ENCODE data around the gene NMRK2.
"Not testable (repeated sequence)": the region's sequence is repeated elsewhere in the genome, so short reads cannot be mapped to it uniquely, and the experiment has no call there.

The NMRK2 gene

DNA sequence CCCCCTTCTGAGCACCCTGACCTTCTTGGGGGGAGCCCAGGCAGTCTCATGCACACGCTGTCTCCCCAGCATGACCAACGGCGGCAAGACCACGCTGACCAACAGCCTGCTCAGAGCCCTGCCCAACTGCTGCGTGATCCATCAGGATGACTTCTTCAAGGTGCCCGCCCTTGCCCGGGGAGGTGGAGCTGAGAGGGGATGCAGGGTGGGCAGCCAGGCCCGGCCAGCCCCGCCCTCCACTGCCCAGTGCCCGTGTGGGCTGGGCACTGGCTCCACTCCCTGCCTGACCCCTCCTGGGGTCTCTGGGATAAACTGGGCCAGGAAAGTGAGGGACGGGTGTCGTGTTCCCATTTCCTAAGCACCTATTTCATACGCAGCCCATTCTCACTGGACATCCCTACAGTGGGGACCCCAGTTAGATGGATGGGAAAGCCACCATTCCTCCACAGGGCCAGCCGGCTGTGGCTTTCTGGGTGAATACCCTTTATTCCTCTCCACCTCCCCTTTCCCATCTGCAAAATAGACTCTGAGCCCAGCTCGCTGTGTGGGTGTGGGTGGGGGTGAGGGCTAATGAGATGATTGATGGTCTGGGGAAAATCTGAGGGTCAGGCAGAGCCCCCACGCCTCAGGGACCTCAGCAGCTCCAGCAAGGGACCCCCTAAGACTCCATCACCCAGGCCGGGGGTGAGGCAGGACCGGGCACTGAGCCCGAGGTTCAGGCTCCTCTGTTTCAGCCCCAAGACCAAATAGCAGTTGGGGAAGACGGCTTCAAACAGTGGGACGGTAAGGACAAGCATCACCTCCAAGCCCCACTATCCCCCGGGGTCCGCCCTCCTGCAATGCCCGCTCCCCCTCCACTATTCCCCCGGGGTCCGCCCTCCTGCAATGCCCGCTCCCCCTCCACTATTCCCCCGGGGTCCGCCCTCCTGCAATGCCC is 3.9 kb downstream of the NMRK2 start:
- Histone ChIP-seq H3K4me3 (ENCODE audit: low read depth in 1 of 5, low read length in 5 of 5) (no peak overlapping the region), H3K9me3 (ENCODE audit: control insufficient read depth in 5 of 5, low read length in 5 of 5) (no peaks in the 10 kb centered on the region), H3K36me3 (ENCODE audit: control insufficient read depth in 5 of 5, insufficient read depth in 5 of 5, low read length in 5 of 5) (no peaks in the 10 kb centered on the region), H3K9ac (ENCODE audit: low read length in 5 of 5) (no peak overlapping the region), H3K4me1 (ENCODE audit: control insufficient read depth in 5 of 5, insufficient read depth in 5 of 5, low read length in 5 of 5) (peaks cover 0 to 3% (median 0%) of the 10 kb centered on the region in 5 donors), H3K27ac (ENCODE audit: low read depth, low read length) (no peak overlapping the region), H3K27me3 (ENCODE audit: control insufficient read depth in 5 of 5, insufficient read depth in 4 of 5, low read length in 5 of 5) (peaks cover 3 to 16% (median 10%) of the 10 kb centered on the region in 5 donors)

- not testable (repeated sequence) for H3K9ac ChIP-seq (ENCODE audit: low read length in 5 of 5); H3K27ac ChIP-seq (ENCODE audit: low read depth, low read length); H3K36me3 ChIP-seq (ENCODE audit: control insufficient read depth in 5 of 5, insufficient read depth in 5 of 5, low read length in 5 of 5); H3K4me3 ChIP-seq (ENCODE audit: low read depth in 1 of 5, low read length in 5 of 5); H3K9me3 ChIP-seq (ENCODE audit: control insufficient read depth in 5 of 5, low read length in 5 of 5); H3K4me1 ChIP-seq (ENCODE audit: control insufficient read depth in 5 of 5, insufficient read depth in 5 of 5, low read length in 5 of 5)
- peaks cover 3 to 13% (median 7%) of the 10 kb centered on the region in 5 donors for H3K27me3 ChIP-seq (ENCODE audit: control insufficient read depth in 5 of 5, insufficient read depth in 4 of 5, low read length in 5 of 5)
These were observed 5.6 kb downstream of the NMRK2 start for GRCh38 chr19:3938300-3938950.

DNA sequence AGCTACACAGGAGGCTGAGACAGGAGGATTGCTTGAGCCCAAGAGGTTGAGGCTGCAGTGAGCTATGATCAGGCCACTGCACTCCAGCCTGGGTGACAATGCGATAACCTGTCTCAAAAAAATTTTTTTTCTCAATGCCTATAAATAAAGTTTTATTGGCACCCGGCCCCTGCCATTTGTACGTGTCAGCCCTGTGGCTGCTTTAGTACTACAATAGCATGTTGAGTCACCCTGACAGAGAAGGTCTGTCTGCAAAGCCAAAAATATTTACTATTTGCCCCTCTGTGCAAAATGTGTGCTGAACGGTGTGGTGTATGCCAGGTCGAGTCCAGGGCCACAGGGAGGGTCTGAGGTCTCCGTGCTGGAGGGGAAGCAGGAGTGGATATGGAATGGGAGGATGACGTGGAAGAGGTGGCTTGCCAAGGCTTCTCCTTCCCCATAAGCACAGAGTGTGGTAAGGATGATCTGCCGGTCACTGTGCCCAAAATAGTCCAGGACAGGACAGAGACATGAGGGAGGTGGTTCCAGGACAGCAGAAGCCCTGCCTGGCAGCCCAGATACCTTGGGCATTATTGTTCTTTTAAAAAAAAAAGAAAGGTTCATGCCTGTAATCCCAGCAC is 10.0 kb downstream of the NMRK2 start:
- H3K4me3 ChIP-seq (ENCODE audit: low read depth in 1 of 5, low read length in 5 of 5), result no peak overlapping the region
- no peak overlapping the region for H3K9ac ChIP-seq (ENCODE audit: low read length in 5 of 5)
- H3K27me3 ChIP-seq (ENCODE audit: control insufficient read depth in 5 of 5, insufficient read depth in 4 of 5, low read length in 5 of 5), result no peaks in the 10 kb centered on the region
- no peaks in the 10 kb centered on the region for H3K4me1 ChIP-seq (ENCODE audit: control insufficient read depth in 5 of 5, insufficient read depth in 5 of 5, low read length in 5 of 5)
- H3K36me3 ChIP-seq (ENCODE audit: control insufficient read depth in 5 of 5, insufficient read depth in 5 of 5, low read length in 5 of 5), result no peaks in the 10 kb centered on the region
- no peak overlapping the region for H3K27ac ChIP-seq (ENCODE audit: low read depth, low read length)
- H3K9me3 ChIP-seq (ENCODE audit: control insufficient read depth in 5 of 5, low read length in 5 of 5), result peaks cover 0 to 4% (median 0%) of the 10 kb centered on the region in 5 donors

DNA sequence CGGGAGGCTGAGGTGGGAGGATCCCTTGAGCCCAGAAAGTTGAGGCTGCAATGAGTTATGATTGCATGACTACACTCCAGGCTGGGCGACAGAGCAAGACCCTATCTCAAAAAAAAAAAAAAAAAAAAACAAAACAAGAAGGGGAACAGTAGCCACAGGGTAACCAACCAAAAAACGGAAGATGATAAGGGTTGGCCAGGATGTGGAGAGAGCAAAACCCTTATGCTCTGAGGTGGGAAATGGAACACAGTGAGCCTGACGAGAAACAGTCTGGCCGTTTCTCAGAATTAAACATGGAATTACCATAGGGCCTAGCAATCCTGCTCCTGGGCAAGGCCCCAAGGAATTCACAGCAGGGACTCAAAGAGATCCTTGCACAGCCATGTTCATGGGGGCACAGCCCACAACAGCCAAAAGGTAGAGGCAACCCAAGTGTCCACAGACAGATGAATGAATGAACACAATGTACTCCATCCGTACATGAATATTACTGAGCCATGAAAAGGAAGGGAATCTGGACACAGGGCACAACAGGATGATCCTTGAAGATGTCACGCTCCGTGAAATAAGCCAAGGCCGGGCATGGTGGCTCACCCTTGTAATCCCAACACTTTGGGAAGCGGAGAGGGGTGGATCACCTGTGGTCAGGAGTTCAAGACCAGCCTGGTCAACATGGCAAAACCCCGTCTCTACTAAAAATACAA is 11.3 kb downstream of the NMRK2 start:
- no peaks in the 10 kb centered on the region for H3K4me1 ChIP-seq (ENCODE audit: control insufficient read depth in 5 of 5, insufficient read depth in 5 of 5, low read length in 5 of 5)
- no peak overlapping the region for H3K9ac ChIP-seq (ENCODE audit: low read length in 5 of 5)
- no peak overlapping the region for H3K27ac ChIP-seq (ENCODE audit: low read depth, low read length)
- peaks cover 0 to 4% (median 0%) of the 10 kb centered on the region in 5 donors for H3K9me3 ChIP-seq (ENCODE audit: control insufficient read depth in 5 of 5, low read length in 5 of 5)
- H3K36me3 ChIP-seq (ENCODE audit: control insufficient read depth in 5 of 5, insufficient read depth in 5 of 5, low read length in 5 of 5), result no peaks in the 10 kb centered on the region
- H3K27me3 ChIP-seq (ENCODE audit: control insufficient read depth in 5 of 5, insufficient read depth in 4 of 5, low read length in 5 of 5), result peaks cover 0 to 2% (median 0%) of the 10 kb centered on the region in 5 donors
- H3K4me3 ChIP-seq (ENCODE audit: low read depth in 1 of 5, low read length in 5 of 5), result no peak overlapping the region

GRCh38 chr19:3945838-3946237 is 13.0 kb downstream of the NMRK2 start:
- Histone ChIP-seq H3K4me1 (ENCODE audit: control insufficient read depth in 5 of 5, insufficient read depth in 5 of 5, low read length in 5 of 5) (peaks cover 0 to 4% (median under 1%) of the 10 kb centered on the region in 5 donors), H3K36me3 (ENCODE audit: control insufficient read depth in 5 of 5, insufficient read depth in 5 of 5, low read length in 5 of 5) (no peaks in the 10 kb centered on the region), H3K27me3 (ENCODE audit: control insufficient read depth in 5 of 5, insufficient read depth in 4 of 5, low read length in 5 of 5) (peaks cover 0 to 14% (median under 1%) of the 10 kb centered on the region in 5 donors), H3K9me3 (ENCODE audit: control insufficient read depth in 5 of 5, low read length in 5 of 5) (peaks cover 0 to 4% (median 0%) of the 10 kb centered on the region in 5 donors), H3K9ac (ENCODE audit: low read length in 5 of 5) (no peak overlapping the region), H3K27ac (ENCODE audit: low read depth, low read length) (no peak overlapping the region), H3K4me3 (ENCODE audit: low read depth in 1 of 5, low read length in 5 of 5) (no peak overlapping the region)

GRCh38 chr19:3947316-3947933 is 14.6 kb downstream of the NMRK2 start:
- H3K9ac ChIP-seq (ENCODE audit: low read length in 5 of 5); H3K36me3 ChIP-seq (ENCODE audit: control insufficient read depth in 5 of 5, insufficient read depth in 5 of 5, low read length in 5 of 5); H3K4me3 ChIP-seq (ENCODE audit: low read depth in 1 of 5, low read length in 5 of 5); H3K27ac ChIP-seq (ENCODE audit: low read depth, low read length); H3K9me3 ChIP-seq (ENCODE audit: control insufficient read depth in 5 of 5, low read length in 5 of 5): not testable (repeated sequence)
- peaks cover 0 to 11% (median 3%) of the 10 kb centered on the region in 5 donors for H3K4me1 ChIP-seq (ENCODE audit: control insufficient read depth in 5 of 5, insufficient read depth in 5 of 5, low read length in 5 of 5)
- peaks cover 0 to 19% (median 2%) of the 10 kb centered on the region in 5 donors for H3K27me3 ChIP-seq (ENCODE audit: control insufficient read depth in 5 of 5, insufficient read depth in 4 of 5, low read length in 5 of 5)

- Histone ChIP-seq H3K27me3 (ENCODE audit: control insufficient read depth in 5 of 5, insufficient read depth in 4 of 5, low read length in 5 of 5) (peaks cover 0 to 19% (median 2%) of the 10 kb centered on the region in 5 donors), H3K36me3 (ENCODE audit: control insufficient read depth in 5 of 5, insufficient read depth in 5 of 5, low read length in 5 of 5) (no peaks in the 10 kb centered on the region), H3K27ac (ENCODE audit: low read depth, low read length) (no peak overlapping the region), H3K4me1 (ENCODE audit: control insufficient read depth in 5 of 5, insufficient read depth in 5 of 5, low read length in 5 of 5) (peaks cover 0 to 11% (median 3%) of the 10 kb centered on the region in 5 donors), H3K9me3 (ENCODE audit: control insufficient read depth in 5 of 5, low read length in 5 of 5) (no peaks in the 10 kb centered on the region), H3K9ac (ENCODE audit: low read length in 5 of 5) (no peak overlapping the region), H3K4me3 (ENCODE audit: low read depth in 1 of 5, low read length in 5 of 5) (no peak overlapping the region)
These were observed 16.4 kb downstream of the NMRK2 start for GRCh38 chr19:3949294-3949693.

GRCh38 chr19:3949997-3950859 is 17.4 kb downstream of the NMRK2 start:
- Histone ChIP-seq H3K4me3 (ENCODE audit: low read depth in 1 of 5, low read length in 5 of 5) (no peak overlapping the region), H3K9ac (ENCODE audit: low read length in 5 of 5) (no peak overlapping the region), H3K36me3 (ENCODE audit: control insufficient read depth in 5 of 5, insufficient read depth in 5 of 5, low read length in 5 of 5) (no peaks in the 10 kb centered on the region), H3K9me3 (ENCODE audit: control insufficient read depth in 5 of 5, low read length in 5 of 5) (no peaks in the 10 kb centered on the region), H3K27ac (ENCODE audit: low read depth, low read length) (no peak overlapping the region), H3K27me3 (ENCODE audit: control insufficient read depth in 5 of 5, insufficient read depth in 4 of 5, low read length in 5 of 5) (peaks cover 0 to 19% (median 2%) of the 10 kb centered on the region in 5 donors), H3K4me1 (ENCODE audit: control insufficient read depth in 5 of 5, insufficient read depth in 5 of 5, low read length in 5 of 5) (peaks cover 0 to 11% (median 3%) of the 10 kb centered on the region in 5 donors)
